Muscle of arm (tissue), 12 donors: ENCODE measurements around the gene PDE10A. TPM values are rescaled to one million over a fixed set of nuclear protein-coding genes. Genes with fewer than 3 reads are reported as not detected.

ENCODE experiments used
- DNase-seq: peaks from one replicate; pipeline ENCODE4 v3.0.0-alpha.2; 2013
- polyA plus RNA-seq, 12 donors: library from polyadenylated mRNA; unstranded; fragments of 120-200 nt; gene quantifications; one replicate each; pipeline ENCODE4 v1.2.1, GENCODE V29; 2013; ENCODE audit not compliant: insufficient read length in 12 of 12

The PDE10A gene
- polyA plus RNA-seq, 12 donors = 6.9 to 13.1 (median 10.4) TPM; not detected in 1

- DNase-seq = no peak
Observed at GRCh38 chr6:165656581-165657324, 6.3 kb downstream of the PDE10A start.

- DNase-seq = no peak
Observed at GRCh38 chr6:165655191-165655590, 7.8 kb downstream of the PDE10A start.

DNA sequence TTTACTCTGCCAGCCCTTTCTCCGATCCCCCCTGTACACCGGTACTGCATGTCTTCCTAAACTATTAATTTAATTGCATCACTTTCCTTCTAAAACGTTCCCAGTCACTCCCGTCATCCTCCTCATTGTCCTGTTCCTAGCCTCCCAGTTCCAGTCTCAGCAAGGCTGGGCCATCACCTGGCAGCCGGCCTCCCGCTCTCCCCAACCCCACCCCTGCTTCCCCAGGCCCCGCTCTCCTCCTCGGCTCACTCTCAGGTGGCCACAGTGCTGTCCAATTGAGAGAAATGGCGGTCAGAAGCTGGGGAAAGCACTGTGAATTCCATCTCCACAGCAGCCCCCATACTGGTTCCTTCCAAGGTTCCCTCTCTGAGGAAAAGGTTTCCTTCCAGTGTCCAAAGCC, 8.9 kb downstream of the PDE10A start:
- DNase-seq = no peak

GRCh38 chr6:165653607-165654006, 9.4 kb downstream of the PDE10A start:
- no peak for DNase-seq

DNA sequence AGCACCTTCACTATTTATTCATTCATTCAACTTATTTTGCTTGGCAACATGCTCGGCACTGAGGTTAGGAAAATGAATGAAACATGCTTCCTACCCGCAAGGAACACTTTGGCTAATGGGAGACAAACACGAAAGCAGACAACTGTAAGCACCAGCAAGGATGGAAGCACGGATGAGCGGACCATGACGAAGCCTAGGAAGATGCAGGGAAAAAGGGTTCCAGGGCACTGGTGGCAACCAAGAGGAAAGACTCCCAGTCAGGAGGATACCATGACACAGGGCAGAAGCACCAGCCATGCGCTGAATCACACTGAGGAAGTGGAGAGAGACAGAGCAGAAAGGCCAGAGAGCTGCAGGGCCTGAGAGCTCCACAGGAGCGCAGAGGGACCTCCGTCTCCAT, 9.8 kb downstream of the PDE10A start:
- DNase-seq = no peak

GRCh38 chr6:165652766-165653165, 10.3 kb downstream of the PDE10A start:
- DNase-seq = no peak

DNA sequence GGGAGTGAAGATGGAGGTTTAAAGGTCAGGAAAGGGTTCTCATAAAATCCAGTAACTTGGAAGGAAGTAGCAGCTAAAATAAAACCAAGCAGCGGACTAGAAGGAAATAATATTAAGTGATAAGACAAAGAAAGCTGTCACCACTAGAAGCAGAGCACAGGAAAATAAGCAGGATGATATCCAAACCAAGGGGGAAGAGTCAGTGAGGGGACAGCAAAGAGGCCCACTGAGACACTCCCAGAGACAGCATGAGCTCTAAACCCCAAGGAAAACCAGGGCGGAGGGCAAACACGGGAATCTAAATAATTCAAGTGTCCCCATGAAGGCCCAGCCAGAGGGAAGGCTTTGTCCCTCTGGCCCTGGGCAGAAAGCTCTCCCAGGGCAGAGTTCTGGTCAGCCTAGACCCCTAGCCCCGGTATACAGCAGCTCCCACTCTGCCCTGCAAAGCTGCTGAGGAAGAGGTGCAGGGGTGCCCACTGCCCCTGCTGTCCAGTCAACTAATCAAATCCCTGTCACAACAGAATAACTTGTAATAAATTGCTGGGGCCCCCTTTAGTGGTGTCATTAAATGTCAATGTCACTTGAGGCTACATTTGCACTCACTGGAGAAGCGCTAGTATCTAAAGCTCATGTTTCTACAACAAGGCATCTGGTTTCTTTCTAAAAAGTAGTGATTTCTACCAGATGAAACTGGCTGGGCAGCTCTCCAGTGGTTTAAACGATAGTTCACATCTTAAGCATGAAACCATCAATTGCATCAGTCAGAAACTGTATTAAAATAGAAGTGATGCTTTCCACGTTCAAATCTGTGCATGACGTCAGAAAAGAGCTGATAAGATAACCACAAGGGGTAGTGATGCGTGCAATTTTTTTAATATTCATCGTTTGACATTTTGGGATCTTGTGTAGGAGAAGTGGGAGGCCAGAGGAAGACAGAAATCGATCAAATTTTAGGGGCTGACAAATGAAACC, 13.6 kb downstream of the PDE10A start:
- peak; percentile 58 for DNase-seq

- DNase-seq = no peak
Observed at GRCh38 chr6:165647041-165647440, 16.0 kb downstream of the PDE10A start.

GRCh38 chr6:165645919-165646318, 17.1 kb downstream of the PDE10A start:
- no peak for DNase-seq

DNA sequence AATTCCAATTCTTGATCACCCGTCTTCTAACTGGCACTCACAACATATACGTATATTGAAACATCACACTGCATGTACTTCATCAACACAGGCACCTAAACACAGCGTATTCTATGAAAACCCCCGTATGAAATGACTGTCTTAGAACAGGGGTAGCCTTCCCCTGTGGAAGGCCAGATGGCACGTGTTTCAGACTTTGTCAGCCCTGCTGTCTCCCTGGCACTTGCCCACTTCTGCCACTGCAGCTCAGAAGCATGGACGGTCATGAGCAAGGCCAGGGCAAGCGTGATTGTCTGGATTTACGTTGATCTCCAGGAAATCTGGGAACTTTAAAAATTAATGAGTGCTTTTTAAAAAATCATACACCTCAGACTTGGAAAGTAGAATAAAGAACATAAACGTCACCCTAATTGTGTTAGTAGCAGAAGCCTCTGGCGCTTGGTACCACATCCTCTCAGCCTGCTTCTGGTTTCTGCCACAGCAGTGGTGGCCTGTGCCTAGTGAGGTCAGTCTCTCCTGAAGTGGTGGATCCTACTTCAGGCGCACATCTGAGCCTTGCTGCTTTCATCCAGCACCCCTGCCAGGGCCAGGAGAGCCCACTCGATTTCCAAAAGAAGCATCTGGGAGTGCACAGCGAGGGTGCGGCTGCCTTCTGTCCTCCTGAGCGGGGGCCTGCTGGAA, 18.3 kb downstream of the PDE10A start:
- DNase-seq = no peak

- no peak for DNase-seq
Observed at GRCh38 chr6:165643015-165643414, 20.0 kb downstream of the PDE10A start.

- no peak for DNase-seq
Observed at GRCh38 chr6:165641672-165642156, 21.3 kb downstream of the PDE10A start.

- DNase-seq = no peak
Observed at GRCh38 chr6:165640806-165641205, 22.2 kb downstream of the PDE10A start.

DNA sequence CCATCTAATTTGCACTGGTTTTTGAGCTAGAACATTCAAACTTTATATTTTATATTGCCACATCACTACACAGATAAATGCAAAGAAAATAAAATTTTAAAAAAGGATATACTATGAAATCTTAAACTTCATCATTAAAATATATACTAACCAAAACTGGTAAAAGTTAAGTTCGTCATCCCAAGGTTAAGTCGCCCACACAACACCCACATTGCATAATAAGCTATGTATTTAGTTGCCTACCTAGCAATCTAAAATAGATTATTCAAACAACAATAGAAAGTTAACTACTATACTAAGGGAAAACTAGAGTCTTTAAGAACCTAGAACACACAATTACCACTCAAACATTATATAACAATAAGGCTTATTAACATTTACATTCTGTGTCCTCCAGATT, 24.5 kb downstream of the PDE10A start:
- DNase-seq = no peak

DNA sequence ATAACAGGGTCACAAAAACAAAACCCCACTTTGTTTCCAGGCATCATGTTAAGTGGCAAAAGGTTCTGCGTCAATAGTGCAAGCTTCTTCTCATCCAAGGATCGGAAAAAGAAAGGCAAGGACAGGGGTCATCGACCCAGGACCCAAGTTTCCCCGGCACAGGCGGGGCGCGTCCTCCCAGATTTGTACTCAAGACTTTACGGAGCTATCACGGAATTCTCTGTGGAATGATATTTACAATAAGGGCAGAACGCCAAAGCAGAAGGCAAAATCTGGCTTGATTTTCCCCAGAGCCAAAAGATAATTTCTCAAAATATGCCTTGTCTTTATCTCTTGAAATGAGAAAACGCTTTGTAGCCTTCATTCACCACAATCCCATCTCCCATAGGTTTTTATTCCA, 25.5 kb downstream of the PDE10A start:
- DNase-seq = no peak

DNA sequence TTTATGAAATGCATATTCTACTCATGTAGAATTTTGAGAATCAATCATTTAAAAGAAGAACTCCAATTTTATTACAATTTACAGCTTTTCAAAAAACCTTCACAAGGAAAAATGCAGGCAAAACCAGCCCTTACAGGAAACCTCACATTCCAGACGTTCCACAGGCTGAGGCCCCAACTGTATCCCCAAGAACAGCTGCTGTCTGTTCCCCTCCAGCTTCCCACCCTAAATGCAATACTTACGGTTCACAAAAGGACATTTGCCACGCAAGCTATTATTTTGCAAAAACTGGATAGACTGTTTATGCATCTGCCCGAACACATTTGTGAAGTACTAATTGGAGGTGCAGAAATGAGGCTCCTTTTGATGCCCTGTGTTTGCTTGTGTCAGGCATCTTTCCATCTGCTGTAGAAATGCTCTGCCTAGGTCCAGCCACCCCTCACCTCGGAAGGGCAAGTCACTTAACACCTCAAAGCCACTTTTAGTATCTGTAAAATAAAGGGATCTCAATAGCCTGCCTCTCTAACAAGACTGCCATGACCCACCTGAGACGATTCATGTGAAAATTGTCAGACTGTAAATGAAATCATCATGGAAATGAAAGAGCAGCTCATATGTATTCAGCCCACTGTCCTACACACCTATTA, 26.5 kb downstream of the PDE10A start:
- no peak for DNase-seq

DNA sequence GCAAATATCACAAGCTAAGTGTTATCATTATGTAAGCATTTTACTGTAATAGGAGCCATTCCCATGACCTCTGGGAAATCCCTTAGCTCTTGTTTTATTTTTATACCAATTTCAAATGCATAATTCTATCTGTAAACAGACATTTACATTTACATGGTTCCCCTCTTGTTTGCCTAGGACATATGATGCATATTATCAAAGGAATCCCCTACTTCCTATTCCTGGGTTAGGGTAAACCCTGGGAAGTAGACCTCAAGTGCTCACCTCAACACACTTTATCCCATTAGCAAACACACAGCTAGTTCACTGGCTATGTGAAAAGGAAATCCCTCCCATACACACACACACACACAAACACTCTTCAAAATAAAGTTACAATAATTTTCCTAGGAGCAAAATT, 27.1 kb downstream of the PDE10A start:
- no peak for DNase-seq

GRCh38 chr6:165634101-165634880, 28.8 kb downstream of the PDE10A start:
- DNase-seq = no peak

- no peak for DNase-seq
Observed at GRCh38 chr6:165632194-165632593, 30.8 kb downstream of the PDE10A start.

GRCh38 chr6:165630544-165630953, 32.5 kb downstream of the PDE10A start:
- no peak for DNase-seq

- DNase-seq = no peak
Observed at GRCh38 chr6:165628955-165629354, 34.1 kb downstream of the PDE10A start.
